Activated CD8-positive, alpha-beta memory T cell treated with anti-CD3 and anti-CD28 coated beads, Interleukin-2, amount 10 ng/mL, durations not matched to agents 7 days and 5 days (primary cell): ENCODE measurements around the gene MAD1L1. TPM values are rescaled to one million over a fixed set of nuclear protein-coding genes. Genes with fewer than 3 reads are reported as not detected.
A peak's percentile ranks its signal among the peaks of the same experiment; 100 is the strongest.
"Not testable (repeated sequence)": the region's sequence is repeated elsewhere in the genome, so short reads cannot be mapped to it uniquely, and the experiment has no call there.

Source experiments
- ATAC-seq: fragments of 150-1000 bp; cut with Tn5 transposase; one replicate; pipeline ENCODE4 v1.10.0; 2021; ENCODE audit warnings: moderate library complexity
- CTCF ChIA-PET: fragments of 350-600 bp; sonication (Branson Sonifier 250); formaldehyde crosslinking; loops from one replicate; lab custom pipeline; 2021; ENCODE audit warnings: antibody characterized with exemption; lab: Charles Lee
- DNase-seq: peaks from one replicate; pipeline ENCODE4 v3.0.0-alpha.2; 2020
- H3K27ac Mint-ChIP-seq: one replicate; pipeline ENCODE4 v1.8.0; 2021; ENCODE audit warnings: mild to moderate bottlenecking, mixed read lengths
- H3K27me3 Mint-ChIP-seq: one replicate; pipeline ENCODE4 v1.8.0; 2021; ENCODE audit warnings: mixed read lengths
- H3K36me3 Mint-ChIP-seq: one replicate; pipeline ENCODE4 v1.8.0; 2021; ENCODE audit warnings: mild to moderate bottlenecking, mixed read lengths
- H3K4me1 Mint-ChIP-seq: one replicate; pipeline ENCODE4 v1.8.0; 2021; ENCODE audit warnings: mixed read lengths
- H3K4me3 Mint-ChIP-seq: one replicate; pipeline ENCODE4 v1.8.0; 2021; ENCODE audit warnings: mild to moderate bottlenecking, moderate library complexity, mixed read lengths
- H3K9me3 Mint-ChIP-seq: one replicate; pipeline ENCODE4 v1.8.0; 2022; ENCODE audit warnings: low read depth, mixed read lengths
- total RNA-seq, 2 experiments: library from RNA; stranded (reverse); gene quantifications; one replicate each; pipeline ENCODE4 v1.2.3, GENCODE V29; 2021

The MAD1L1 gene
- total RNA-seq, 2 experiments from 2014 or later = 60.0 to 97.7 TPM

DNA sequence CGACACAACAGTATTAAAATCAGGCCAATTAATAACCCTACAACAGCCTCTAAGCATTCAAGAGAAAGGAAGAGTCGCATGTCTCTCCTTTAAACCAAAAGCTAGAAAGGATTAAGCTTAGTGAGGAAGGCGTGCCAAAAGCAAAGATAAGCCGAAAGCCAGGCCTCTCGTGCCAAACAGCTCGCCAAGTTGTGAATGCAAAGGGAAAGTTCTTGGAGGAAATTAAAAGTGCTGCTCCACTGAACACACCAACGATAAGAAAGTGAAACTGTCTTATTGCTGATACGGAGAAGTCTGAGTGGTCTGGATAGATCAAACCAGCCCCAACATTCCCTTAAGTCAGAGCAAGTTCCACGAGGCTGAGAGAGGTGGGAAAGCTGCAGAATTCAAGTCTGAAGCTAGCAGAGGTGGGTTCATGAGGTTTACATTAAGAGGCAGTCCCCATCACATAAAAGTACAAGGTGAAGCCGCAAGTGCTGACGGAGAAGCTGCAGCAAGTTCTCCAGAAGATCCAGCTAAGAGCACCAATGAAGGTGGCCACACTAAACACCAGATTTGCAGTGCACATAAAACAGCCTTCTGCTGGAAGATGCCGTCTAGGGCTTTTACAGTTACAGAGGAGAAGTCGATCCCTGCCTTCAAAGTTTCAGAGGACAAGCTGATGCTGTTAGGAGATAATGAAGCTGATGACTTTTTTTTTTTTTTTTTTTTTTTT lies 194.8 kb downstream of the MAD1L1 start:
- no peaks in the 10 kb centered on the region for H3K9me3 Mint-ChIP-seq
- CTCF ChIA-PET = interaction anchor here (0.8 to 1.3 kb wide), 3 partner anchors 74 to 98 kb away, joined by 3 to 5 read pairs (median 3); no protein-coding TSS in a partner anchor
- peak; percentile 71 for ATAC-seq
- peak overlapping the region; percentile 77 for H3K4me3 Mint-ChIP-seq
- peaks cover 40% of the 10 kb centered on the region for H3K4me1 Mint-ChIP-seq
- H3K27me3 Mint-ChIP-seq = peaks cover 19% of the 10 kb centered on the region
- H3K27ac Mint-ChIP-seq = peak overlapping the region; percentile 68
- DNase-seq = no peak
- H3K36me3 Mint-ChIP-seq = peaks cover 4% of the 10 kb centered on the region

DNA sequence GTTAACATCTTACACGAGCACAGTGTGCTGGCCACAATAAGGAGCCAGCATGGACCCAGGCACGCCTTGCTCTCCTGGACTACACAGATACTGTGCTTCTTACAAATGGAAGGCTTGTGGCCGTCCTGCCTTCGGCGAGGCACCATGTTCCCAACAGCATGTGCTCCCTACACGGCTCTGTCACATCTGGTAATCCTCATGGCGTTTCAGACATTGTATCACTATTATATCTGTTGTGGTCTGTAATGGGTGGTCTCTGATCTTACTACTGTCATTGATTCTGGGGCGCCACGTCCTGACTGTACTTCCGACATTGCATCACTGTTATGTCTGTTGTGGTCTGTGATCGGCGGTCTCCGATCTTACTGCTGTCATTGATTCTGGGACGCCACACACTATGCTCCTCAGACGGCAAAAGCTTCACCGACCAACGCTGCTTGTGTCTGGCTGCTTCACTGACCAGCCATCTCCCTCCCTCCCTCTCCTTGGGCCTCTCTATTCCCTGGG lies 195.4 kb downstream of the MAD1L1 start:
- H3K9me3 Mint-ChIP-seq = no peaks in the 10 kb centered on the region
- CTCF ChIA-PET = interaction anchor here (1.3 kb wide), 1 partner anchor 97 kb away, joined by 5 read pairs; no protein-coding TSS in a partner anchor
- peaks cover 40% of the 10 kb centered on the region for H3K4me1 Mint-ChIP-seq
- DNase-seq (peak; percentile 73), ATAC-seq (peak; percentile 78)
- peak overlapping the region; percentile 77 for H3K4me3 Mint-ChIP-seq
- H3K36me3 Mint-ChIP-seq = peaks cover 4% of the 10 kb centered on the region
- H3K27me3 Mint-ChIP-seq = peaks cover 19% of the 10 kb centered on the region
- peak overlapping the region; percentile 68 for H3K27ac Mint-ChIP-seq

DNA sequence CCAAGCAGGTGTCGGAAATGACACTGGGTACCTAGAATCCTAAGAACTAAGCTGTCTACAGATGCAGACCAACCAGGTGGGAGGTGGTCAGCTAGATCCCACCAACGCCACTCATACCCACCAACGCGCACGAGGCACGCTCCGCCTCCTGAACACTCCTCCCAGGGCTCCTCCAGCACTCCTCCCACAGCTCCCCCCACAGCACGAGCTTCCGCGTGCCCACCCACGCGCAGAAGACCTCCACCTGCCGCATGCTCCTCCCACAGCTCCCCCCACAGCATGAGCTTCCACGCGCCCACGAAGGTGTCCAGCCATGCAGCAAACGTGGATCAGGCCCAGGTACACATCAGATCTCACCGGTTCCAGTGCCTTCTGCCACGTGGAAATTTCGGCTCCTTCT lies 196.0 kb downstream of the MAD1L1 start:
- no peak for DNase-seq
- CTCF ChIA-PET = no interaction called here
- Mint-ChIP-seq H3K27me3 (peaks cover 19% of the 10 kb centered on the region), H3K36me3 (peaks cover 4% of the 10 kb centered on the region), H3K9me3 (no peaks in the 10 kb centered on the region), H3K4me3 (no peak overlapping the region), H3K27ac (no peak overlapping the region), H3K4me1 (peaks cover 42% of the 10 kb centered on the region)
- no peak for ATAC-seq

DNA sequence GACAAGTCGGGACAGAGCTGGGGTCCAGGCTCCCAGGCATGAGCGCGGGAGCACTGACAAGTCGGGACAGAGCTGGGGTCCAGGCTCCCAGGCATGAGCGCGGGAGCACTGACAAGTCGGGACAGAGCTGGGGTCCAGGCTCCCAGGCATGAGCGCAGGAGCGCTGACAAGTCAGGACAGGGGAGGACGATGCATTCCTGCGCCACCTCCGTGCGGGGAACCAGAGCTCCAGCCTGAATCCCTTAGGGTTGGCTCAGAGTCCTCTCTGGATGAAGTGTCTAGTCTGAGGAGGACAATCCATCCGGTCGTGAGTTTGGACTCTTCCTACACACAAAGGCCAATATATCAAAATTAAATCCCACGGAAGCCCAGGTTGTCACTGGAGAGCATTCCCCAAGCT lies 196.5 kb downstream of the MAD1L1 start:
- H3K4me1 Mint-ChIP-seq = peaks cover 46% of the 10 kb centered on the region
- CTCF ChIA-PET, H3K27ac Mint-ChIP-seq, H3K4me3 Mint-ChIP-seq, ATAC-seq, H3K36me3 Mint-ChIP-seq, DNase-seq, H3K9me3 Mint-ChIP-seq: not testable (repeated sequence)
- H3K27me3 Mint-ChIP-seq = peaks cover 19% of the 10 kb centered on the region

DNA sequence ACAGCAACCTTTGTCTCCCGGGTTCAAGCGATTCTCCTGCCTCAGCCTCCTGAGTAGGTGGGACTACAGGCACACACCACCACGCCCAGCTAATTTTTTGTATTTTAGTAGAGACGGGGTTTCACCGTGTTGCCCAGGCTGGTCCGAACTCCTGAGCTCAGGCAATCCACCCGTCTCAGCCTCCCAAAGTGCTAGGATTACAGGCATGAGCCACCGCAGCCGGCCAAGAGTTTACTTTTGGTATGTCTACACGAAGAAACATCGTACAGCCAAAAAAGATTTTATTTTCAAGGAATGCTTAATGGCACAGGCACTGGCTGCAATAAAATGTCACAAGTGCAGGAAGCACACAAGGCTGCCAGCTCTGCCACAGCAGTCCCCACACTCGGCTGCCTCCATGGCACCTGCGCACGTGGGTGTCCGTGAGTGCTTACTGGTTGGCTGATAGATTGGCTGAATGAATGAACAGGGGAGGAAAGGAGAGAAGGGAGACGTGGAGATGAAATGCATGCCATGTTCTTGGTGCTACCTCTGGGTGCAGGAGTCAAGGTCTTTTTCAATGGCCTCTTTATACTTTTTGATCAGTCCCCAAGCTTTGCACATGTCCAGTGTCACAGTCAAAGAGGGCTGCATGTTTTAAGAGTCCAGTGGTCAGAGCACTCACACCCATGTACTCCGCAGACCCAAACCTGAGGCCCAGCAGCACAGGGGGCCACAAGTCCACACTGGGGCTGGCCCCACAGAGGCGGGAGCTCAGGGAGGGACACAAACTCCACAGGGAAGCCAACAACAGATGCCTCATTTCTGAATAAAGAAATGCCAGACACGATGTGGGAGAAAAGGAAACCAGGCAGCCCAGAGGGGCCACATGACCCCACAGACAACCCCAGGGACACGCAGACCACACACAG lies 198.2 kb downstream of the MAD1L1 start:
- Mint-ChIP-seq H3K36me3 (peaks cover 5% of the 10 kb centered on the region), H3K27me3 (peaks cover 12% of the 10 kb centered on the region), H3K4me1 (peaks cover 41% of the 10 kb centered on the region), H3K27ac (no peak overlapping the region), H3K9me3 (peaks cover 3% of the 10 kb centered on the region), H3K4me3 (no peak overlapping the region)
- CTCF ChIA-PET = no interaction called here
- DNase-seq (no peak), ATAC-seq (no peak)

DNA sequence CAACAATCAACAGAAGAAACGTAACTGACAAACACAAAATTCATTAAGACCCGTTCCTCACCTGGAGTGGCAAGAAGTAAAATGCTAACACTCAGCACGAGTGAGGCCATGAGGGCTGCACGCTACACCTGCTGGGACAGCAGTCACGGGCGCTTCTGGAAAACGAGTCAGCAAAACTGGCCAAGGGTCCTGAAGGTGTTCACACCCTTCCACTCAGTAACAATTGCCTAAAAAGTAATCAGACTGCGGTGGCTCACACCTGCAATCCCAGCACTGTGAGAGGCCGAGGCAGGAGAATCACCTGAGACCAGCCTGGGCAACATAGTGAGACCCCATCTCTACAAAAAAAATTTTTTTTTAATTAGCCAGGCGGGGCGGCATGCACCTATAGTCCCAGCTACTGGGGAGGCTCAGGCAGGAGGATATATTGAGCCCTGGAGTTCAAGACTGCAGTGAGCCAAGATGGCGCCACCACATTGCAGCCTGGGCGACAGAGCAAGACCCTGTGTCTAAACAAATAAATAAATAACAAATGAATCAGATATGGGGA lies 199.1 kb downstream of the MAD1L1 start:
- Mint-ChIP-seq H3K4me3 (no peak overlapping the region), H3K27ac (no peak overlapping the region), H3K27me3 (peaks cover 4% of the 10 kb centered on the region), H3K36me3 (peaks cover 5% of the 10 kb centered on the region), H3K4me1 (peaks cover 33% of the 10 kb centered on the region), H3K9me3 (peaks cover 6% of the 10 kb centered on the region)
- CTCF ChIA-PET = no interaction called here
- DNase-seq (no peak), ATAC-seq (no peak)

DNA sequence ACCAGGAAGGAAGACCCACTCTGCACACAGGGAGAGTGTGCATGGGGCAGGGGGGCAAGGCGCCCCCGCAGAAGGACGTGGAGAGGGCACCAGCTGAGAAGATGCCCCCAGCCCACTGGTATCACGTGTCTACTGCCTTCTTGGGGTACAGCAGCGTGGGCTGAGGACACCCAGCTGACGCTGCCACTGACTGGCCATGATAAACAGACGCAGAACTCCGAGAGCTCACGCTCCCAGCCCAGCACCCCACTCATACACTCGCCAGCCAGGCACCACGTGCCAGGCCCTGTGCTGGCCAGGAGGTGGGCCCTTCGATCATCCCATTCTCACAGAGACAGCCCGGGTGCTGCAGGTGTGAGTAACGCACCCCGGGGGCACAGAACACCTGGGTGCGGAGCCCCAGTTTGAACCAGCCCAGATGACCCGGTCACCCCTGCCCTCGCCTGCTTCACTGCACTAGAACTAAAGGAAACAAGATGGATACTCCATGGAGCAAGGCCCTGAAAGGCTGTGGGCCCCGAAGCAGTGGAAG lies 199.8 kb downstream of the MAD1L1 start:
- Mint-ChIP-seq H3K4me3 (no peak overlapping the region), H3K9me3 (peaks cover 10% of the 10 kb centered on the region), H3K27ac (no peak overlapping the region), H3K36me3 (peaks cover 8% of the 10 kb centered on the region), H3K27me3 (peaks cover under 1% of the 10 kb centered on the region), H3K4me1 (peaks cover 26% of the 10 kb centered on the region)
- no peak for DNase-seq
- CTCF ChIA-PET = no interaction called here
- ATAC-seq = no peak

DNA sequence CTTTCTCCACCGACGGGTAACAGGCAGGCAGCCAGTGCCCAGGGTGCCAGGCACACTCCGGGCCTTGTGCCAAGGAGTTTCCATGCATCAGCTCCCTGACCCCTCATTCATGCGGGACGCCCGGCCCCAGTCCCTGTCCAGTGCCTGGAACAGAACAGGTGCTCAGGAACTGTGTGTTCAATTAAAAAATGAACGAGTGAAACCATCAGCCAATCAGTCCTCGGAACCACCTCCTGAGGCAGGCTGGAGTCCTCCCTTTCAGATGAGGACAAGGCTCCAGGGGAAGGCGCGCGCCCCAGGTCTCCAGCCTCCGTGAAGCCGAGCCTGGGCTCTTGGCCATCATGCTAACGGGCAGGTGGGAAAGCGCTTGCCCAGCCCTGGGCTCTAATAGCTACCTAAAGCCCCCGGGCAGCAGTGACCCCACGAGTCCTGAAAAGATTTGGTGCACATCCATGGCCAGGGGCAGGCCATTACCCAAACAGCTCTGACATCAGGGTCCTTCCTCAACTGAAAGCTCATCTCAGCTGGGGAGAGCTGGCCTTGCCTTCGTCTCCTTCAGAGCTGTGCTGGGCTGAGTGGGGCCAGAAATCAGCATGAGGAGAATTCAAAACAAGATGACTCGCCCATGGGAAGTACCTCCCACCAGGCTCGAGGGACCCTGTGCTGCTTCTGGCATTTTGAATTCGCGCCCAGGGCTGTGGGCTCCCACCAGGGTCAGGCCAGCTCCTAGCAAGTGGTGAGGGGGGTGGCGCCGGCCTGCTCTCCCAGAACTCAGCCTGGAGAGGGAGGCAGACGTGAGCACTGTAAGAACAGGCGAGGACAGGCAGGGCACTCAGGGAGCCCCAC lies 200.5 kb downstream of the MAD1L1 start:
- Mint-ChIP-seq H3K4me1 (peaks cover 19% of the 10 kb centered on the region), H3K36me3 (peaks cover 10% of the 10 kb centered on the region), H3K27ac (no peak overlapping the region), H3K4me3 (no peak overlapping the region), H3K9me3 (peaks cover 12% of the 10 kb centered on the region), H3K27me3 (no peaks in the 10 kb centered on the region)
- no peak for DNase-seq
- ATAC-seq = no peak
- CTCF ChIA-PET = no interaction called here

DNA sequence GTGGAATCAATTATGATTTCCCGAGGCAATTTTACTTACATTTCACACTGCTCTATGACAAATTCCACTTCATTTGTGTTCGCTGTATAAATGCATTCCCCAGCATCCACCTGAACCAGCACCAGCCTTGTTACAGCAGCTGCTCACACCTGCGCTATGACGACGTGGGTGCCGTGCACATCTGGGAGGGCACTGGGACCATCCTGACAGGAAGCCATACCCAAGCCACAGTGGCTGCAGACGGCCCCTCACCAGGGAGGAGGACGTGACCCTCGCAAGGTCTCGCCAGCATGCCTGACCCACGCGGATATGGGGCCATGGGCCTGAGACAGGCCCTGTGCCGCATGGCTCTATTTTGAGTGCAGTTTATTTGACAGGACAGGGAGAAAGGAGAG lies 201.3 kb downstream of the MAD1L1 start:
- peaks cover 11% of the 10 kb centered on the region for H3K36me3 Mint-ChIP-seq
- no peak for ATAC-seq
- peaks cover 13% of the 10 kb centered on the region for H3K4me1 Mint-ChIP-seq
- H3K27ac Mint-ChIP-seq = no peak overlapping the region
- H3K9me3 Mint-ChIP-seq = peaks cover 13% of the 10 kb centered on the region
- no peaks in the 10 kb centered on the region for H3K27me3 Mint-ChIP-seq
- DNase-seq = no peak
- no peak overlapping the region for H3K4me3 Mint-ChIP-seq
- CTCF ChIA-PET = interaction anchor here (1.1 kb wide), 1 partner anchor 317 kb away, joined by 3 read pairs; no protein-coding TSS in a partner anchor

DNA sequence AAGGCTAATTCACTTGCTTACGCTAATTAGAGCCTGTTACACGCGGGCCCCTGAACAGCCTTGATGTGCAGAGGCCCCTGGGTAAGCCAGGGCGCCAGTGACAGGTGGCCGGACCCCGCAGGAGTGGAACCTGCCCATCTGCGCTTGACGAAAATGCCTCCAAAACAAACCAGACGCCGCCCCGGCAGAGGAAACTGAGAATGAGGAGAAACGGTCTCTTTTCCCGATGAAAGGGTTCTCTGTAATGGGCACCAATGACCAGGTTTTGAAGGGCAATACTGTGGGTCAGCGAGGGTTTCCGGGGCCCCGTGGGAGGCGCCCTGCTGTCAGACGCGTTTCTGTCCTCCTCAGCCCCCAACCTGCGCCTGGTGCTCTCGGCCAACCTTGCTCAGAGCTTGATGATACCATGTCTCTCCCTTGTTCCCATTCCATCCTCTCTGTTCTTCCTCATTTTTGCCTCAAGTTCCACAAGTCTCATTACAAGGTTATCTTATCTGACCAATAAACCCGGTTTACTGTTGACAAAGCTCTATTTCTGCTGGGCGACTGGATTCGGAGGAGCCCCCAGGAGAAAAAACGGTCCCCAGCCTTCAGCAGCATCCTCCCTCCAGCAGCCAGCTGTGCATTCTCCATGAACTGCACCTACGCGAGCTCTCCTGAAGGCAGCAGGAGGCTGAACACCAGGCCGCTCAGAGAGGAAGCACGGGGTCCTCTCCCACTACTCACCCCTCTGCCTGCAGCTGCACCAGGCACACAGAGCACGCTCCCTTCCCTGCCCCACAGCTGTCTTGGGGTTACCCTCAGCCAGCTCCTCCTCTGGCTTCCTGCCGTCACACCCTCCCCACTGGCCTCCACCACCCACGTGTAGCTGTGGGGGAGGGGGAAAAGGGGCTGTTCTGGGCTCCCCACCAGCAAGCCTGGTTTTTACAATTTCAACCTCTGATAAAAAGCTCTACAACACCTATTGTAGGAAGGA lies 202.0 kb downstream of the MAD1L1 start:
- Mint-ChIP-seq H3K4me3 (no peak overlapping the region), H3K36me3 (peaks cover 16% of the 10 kb centered on the region), H3K9me3 (peaks cover 18% of the 10 kb centered on the region), H3K27me3 (no peaks in the 10 kb centered on the region), H3K4me1 (peaks cover 13% of the 10 kb centered on the region), H3K27ac (no peak overlapping the region)
- peak; percentile 30 for ATAC-seq
- CTCF ChIA-PET = interaction anchor here (1.1 kb wide), 1 partner anchor 317 kb away, joined by 3 read pairs; no protein-coding TSS in a partner anchor
- no peak for DNase-seq

DNA sequence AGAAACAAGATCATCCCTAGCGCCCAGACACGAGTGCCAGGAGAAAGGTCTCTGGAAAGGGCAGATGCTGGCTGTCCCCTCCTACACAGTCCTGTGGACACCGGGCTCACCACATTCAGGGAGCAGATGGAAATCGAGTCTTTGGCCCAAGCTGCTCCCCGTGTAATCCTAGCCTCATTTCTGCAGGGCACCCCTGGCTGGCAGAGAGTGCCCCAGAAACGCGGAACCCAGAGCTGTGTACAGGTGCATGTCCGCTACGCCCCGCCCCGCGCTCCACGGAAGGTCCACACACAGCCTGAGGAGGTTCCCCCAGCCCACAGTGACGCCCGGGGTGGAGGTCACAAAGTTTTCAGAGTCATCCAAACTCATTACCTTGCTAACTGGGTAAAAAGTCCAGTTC lies 202.8 kb downstream of the MAD1L1 start:
- Mint-ChIP-seq H3K36me3 (peaks cover 22% of the 10 kb centered on the region), H3K4me3 (no peak overlapping the region), H3K4me1 (peaks cover 13% of the 10 kb centered on the region), H3K27me3 (no peaks in the 10 kb centered on the region), H3K9me3 (peaks cover 23% of the 10 kb centered on the region), H3K27ac (no peak overlapping the region)
- no peak for DNase-seq
- CTCF ChIA-PET = no interaction called here
- ATAC-seq = no peak
